Panc1 (cell line): ENCODE measurements around the gene NDRG4.

ENCODE experiments used
- SIN3A ChIP-seq: IDR thresholded peaks from 2 replicates; pipeline ENCODE4 v1.6.1; 2012; ENCODE audit warnings: low read depth, mild to moderate bottlenecking, low read length, moderate library complexity, borderline replicate concordance; ENCODE audit not compliant: insufficient read depth
- TF ChIP-seq, protein P1 (sequence below): fragments of 450-650 bp; IDR thresholded peaks from 2 replicates; pipeline ENCODE4 v1.5.1; 2017; ENCODE audit warnings: mild to moderate bottlenecking

DNA sequence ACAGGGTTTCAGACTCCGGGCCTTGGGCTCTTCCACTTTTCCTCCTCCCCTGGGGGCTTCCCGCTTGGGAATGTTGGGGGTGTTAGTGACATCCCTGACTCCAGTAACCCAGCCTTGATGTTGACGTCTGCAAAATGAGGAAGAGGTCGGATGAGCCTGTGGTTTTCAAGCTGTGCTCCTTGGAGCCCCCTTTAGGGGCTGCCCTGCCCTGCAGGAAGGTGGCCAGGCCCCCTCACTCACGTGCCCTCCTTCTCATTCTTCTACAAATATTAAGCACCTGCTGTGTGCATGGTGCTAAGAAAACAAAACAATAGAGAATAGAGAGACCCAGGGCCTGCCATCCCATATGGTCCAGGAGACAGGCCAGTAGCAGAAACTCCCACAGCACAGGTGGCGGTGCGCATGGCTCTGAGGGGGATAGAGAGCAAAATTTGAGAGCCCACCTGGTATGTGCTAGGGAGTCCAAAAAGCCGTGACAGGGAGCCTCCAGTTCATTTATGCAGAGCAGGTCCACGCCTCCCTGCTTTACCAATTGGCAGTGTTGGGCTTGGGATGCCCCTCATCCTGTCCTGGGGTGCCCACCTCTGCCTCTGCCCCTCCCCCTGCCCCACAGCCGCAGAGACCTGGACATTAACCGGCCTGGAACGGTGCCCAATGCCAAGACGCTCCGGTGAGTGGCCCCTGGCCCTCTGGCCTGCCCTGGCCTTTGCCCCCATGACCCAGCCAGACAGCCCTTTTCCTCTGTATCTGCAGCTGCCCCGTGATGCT lies 7.4 kb downstream of the NDRG4 start:
- TF ChIP-seq, protein P1, sequence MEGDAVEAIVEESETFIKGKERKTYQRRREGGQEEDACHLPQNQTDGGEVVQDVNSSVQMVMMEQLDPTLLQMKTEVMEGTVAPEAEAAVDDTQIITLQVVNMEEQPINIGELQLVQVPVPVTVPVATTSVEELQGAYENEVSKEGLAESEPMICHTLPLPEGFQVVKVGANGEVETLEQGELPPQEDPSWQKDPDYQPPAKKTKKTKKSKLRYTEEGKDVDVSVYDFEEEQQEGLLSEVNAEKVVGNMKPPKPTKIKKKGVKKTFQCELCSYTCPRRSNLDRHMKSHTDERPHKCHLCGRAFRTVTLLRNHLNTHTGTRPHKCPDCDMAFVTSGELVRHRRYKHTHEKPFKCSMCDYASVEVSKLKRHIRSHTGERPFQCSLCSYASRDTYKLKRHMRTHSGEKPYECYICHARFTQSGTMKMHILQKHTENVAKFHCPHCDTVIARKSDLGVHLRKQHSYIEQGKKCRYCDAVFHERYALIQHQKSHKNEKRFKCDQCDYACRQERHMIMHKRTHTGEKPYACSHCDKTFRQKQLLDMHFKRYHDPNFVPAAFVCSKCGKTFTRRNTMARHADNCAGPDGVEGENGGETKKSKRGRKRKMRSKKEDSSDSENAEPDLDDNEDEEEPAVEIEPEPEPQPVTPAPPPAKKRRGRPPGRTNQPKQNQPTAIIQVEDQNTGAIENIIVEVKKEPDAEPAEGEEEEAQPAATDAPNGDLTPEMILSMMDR, result no peak
- TF ChIP-seq SIN3A, result no peak
